GM19025 (cell line): ENCODE measurements around the gene CAMTA1.

ENCODE experiments used
- ATAC-seq: cut with Tn5 transposase; IDR thresholded peaks from one replicate; pipeline ENCODE4 v1.9.1; 2021; ENCODE audit warnings: mild to moderate bottlenecking, low read depth, moderate library complexity; ENCODE audit not compliant: unreplicated experiment

CAMTA1 gene

GRCh38 chr1:6922096-6922931 lies 137.1 kb downstream of the CAMTA1 start:
- ATAC-seq: no peak

GRCh38 chr1:6923012-6923411 lies 137.8 kb downstream of the CAMTA1 start:
- ATAC-seq: no peak

DNA sequence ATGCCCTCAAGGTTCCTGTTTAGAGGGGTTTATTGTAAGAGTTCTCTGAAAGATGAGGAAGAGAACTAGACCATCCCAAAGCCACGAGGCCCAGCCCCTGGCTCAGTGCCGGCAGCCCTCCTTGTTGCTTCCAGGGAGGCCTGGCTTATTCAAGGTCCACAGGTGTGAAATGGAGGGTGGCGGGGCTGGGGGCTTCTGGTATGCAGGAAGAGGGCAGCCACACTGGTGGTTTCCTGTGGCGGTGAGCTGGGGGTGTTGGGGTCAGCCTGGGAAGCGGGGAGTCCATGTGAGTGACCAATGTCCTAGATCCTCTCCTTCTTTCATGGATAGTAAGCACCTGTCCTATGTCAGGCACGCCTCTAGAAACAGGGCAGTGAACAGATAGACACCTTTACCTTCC lies 138.2 kb downstream of the CAMTA1 start:
- ATAC-seq: no peak

DNA sequence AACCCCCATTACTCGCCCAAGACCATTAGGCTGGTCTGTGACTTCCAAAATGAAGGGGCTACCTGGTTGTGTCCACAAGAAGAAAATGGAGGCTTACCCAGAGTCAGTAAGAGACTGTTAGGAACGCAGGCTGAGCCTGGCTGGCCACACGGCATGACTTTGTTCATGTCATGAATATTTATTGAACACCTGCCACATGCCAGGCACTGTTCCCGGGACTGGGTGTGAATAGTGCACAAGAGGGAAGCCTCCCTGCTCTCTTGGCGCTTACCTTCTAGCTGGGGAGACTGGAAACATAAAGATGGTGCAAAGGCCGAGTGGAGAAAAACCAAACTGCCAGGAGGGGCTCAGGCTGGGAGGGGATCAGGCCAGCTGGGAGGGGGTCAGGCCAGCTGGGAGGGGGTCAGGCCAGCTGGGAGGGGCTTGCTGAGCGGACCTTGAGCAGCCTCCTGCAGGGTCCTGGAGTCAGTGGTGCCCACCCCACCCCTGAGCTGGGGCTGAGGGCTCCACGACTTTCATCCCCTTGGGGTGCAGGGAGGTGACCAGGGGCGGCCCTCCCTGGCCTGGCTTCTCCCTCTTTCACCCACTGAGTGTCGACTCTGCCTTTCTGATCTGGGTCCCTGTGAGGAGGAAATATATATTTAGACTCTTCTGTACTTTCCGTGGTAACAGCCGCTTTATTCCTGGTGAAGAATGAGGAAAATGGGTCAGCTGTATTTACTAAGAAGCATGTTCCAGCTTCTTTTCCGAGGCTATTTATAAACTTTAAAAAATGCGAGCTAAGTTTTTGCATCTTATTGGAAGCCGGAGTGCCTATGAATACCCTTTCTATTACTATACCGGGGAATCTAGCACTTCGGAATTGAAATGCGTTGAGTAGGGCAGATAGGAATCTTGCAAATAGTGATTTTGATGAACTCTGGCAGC lies 139.0 kb downstream of the CAMTA1 start:
- no peak for ATAC-seq

DNA sequence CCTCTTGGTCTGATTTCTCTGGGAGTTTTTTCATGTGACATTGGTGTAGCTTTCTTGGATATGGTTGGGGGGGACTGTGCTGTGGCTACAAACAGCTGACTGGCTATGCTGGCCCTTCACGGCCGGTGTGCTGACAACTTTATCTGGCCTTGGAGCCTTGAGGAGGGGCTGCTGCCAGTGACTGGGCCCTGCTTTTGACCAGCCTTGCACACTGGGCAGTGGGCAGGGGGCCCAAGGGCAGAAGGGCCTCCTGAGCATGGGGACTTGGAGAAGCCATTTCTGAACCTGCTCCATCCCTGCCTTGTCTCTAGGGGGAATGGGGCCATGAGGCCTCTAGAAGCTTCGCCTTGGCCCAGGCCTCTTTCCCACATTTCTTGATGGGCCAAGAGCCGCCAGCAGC lies 139.6 kb downstream of the CAMTA1 start:
- ATAC-seq: no peak

- no peak for ATAC-seq
Observed at GRCh38 chr1:6927626-6928025, 142.4 kb downstream of the CAMTA1 start.

DNA sequence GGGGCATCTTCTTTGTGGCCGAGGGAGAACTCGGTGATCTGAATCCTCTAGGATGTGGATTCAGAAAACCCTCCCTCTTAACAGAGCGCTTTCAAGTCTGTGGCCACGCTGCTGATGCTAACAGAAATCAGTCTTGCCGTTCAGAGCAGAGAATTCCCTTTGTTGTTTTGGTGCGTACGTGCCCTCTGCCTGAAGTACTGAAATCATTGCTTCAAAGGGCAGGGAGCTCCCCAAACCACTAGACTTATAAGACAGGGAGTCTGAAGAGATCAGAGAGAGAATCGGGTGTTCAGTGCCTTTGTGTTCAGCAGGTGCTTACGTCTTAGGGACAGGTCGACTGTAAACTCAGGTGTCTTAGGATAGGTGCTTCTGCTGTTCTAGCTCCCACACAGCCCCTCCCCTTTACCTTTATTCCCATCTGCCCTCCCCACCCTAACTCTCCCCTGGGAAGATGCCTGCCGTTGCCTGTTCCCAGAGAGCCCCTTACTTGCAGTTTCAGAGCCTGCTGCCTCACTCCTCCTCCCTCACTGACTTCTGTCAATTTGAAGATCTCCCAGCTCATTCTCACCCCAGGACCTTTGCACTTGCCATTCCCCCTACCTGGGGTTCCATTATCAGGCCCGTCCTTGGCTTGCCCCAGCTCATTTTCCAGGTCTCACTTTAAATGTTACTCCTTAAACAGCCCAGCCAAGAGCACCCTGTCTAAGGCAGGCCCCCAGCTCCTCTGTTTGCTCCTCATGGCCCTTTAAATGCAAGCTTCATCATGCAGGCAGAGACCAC lies 143.0 kb downstream of the CAMTA1 start:
- ATAC-seq: no peak

- ATAC-seq: no peak
Observed at GRCh38 chr1:6930732-6931300, 145.6 kb downstream of the CAMTA1 start.

- ATAC-seq: no peak
Observed at GRCh38 chr1:6935361-6935883, 150.2 kb downstream of the CAMTA1 start.

DNA sequence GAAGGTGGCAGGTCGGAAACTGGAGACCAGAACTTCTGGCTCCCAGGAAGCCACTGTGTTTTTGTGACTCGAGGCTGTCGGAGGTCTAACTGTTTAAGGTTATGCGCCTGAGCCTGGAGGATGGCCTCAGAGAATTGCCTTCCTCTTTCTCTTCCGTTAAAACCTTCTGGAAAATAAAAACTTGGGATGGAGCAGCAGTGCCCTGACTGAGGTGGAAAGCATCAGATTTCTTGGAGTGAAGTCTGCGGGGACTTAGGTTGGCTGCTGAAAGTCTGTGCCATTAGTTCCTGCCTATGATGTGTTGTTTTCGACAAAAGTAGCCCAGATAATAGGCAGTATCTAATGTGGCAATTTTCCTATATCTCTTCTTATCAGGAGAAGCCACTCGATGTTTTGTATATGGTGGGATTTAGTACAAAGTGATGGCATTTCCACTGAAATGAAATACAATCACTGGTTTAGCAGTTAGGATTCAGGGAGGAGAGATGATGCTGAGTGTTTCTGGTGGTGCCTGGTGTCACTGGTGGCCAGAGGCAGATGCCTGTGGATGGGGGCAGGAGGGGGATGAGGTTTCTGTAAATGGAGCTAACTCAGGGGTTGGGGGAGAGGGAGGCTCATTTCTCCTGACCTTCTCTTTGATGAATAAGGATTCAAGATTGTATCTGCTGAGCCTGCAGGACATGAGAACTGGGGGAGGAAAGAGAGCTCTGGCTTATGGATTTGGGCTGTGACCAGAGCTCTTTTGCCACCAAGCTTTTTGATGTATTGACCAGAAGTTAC lies 150.8 kb downstream of the CAMTA1 start:
- no peak for ATAC-seq

DNA sequence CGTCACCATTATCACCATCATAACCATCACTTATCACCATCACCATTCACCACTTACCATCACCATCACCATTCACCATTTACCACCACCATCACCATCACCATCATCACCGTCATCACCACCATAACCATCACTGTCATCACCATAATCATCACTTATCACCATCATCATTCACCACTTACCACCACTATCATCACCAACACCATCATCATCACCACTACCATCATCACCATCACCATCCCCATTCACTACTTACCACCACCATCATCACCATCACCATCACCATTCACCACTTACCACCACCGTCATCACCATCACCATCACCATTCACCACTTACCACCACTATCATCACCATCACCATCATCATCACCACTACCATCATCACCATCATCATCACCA lies 151.8 kb downstream of the CAMTA1 start:
- no peak for ATAC-seq

DNA sequence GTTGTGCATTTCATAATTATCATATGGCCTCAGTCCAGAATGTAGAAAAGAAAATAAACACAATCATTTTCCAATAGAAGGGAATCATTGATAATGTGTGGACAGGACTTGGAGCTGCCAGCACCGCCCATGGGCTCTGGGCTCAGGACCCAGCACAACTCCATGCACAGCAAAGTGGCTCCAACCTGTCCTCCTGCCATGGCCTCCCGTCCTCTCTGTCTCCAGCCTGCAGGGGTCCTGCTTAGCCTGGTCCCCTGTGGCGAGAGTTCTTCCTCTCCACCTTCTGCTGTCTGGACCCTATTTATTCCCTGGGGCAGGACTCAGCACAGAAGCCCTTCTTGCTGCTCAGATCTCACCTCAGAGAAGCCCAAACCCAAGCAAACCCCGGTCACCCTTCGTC lies 154.1 kb downstream of the CAMTA1 start:
- no peak for ATAC-seq

- ATAC-seq: no peak
Observed at GRCh38 chr1:6941786-6942185, 156.5 kb downstream of the CAMTA1 start.

DNA sequence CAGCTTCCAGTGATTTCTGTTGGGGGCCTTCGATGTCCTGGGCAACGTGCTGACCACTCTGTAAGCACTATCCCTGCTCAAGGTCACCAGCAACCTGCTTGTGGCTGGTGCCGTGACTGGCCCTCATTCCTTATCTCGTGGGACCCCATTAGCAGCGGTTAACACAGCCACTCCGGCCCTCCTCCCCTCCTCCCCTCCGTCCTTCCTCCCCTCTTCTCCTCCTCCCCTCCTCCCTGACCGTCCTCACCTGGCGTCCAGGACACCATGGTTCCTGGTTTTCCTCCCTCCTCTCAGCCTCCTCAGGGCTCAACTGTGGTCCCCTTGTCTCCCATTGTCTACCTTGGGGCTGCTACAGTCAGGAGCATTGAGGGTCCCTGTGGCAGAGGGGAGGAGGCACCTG lies 157.7 kb downstream of the CAMTA1 start:
- ATAC-seq: no peak

DNA sequence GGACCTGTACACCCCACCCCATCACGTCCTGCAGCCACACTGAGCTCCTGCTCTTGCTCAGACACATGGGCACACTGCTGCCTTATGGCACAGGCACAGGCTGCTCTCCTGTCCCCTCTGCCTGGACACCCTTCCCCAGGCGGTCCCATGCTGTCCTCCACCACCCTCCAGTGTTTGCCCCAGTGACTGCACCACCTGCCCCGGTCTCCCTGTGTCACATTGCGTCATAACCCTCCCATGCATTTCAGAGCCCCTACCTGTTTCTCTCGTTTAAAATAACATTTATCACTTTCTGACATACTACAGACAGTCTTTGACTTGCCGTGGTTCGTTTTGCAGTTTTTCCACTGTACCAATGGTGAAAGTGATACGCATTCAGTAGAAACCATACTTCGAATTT lies 159.2 kb downstream of the CAMTA1 start:
- ATAC-seq: no peak

DNA sequence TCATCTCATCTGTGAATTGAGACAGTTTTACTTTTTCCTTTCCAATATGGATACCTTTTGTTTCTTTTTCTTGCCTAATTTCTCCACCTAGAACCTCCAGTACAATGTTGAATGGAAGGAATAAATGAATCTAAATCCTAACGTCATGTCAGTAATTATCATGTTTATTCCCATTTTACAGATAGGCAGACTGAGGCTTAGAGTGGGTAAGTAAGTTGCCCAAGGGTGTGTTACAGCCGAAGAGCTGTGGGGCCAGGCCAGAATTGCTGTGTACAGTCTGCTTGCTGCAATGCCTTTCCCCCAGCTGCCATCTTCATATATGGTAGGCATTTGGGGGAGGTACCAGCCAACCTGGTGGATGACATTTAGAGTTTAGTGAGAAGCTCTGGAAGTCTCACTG lies 162.7 kb downstream of the CAMTA1 start:
- no peak for ATAC-seq

DNA sequence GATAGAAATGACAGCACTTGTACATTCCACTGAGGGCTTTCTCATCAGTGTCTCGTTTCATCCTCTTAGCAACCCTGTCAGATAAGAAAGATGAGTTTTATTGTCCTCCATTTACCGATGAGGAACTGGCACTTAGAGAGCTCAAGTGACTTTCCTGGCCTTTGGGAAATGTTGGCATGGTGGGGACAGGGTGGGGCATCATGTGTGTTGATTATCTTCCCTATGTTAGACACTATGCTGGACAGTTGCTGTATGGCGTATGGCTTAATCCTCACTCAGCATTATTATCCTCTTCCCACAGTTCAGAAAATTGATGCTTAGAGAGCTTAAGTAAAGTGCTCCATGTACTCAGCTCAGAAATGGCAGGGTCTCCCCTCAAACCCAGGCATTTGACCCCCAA lies 163.2 kb downstream of the CAMTA1 start:
- ATAC-seq: no peak

GRCh38 chr1:6948861-6949260 lies 163.6 kb downstream of the CAMTA1 start:
- ATAC-seq: no peak

- no peak for ATAC-seq
Observed at GRCh38 chr1:6950001-6950765, 164.9 kb downstream of the CAMTA1 start.
